ENCODE measurements around the gene MFSD11.
"Not testable (repeated sequence)": the region's sequence is repeated elsewhere in the genome, so short reads cannot be mapped to it uniquely, and the experiment has no call there.

The MFSD11 gene

GRCh38 chr17:76709077-76709950 is 28.6 kb upstream of the MFSD11 start:
- no peak for DNase-seq

- not testable (repeated sequence) for DNase-seq
These were observed 27.7 kb upstream of the MFSD11 start for GRCh38 chr17:76709951-76710862.

- no peak for DNase-seq
These were observed 26.9 kb upstream of the MFSD11 start, which contains the start of gene MXRA7 for GRCh38 chr17:76710863-76711611. TSS of gene MXRA7 (minus strand) at chr17:76710965. CDS start at chr17:76710946, 19 bp downstream.

- DNase-seq: not testable (repeated sequence)
These were observed 25.6 kb upstream of the MFSD11 start for GRCh38 chr17:76712321-76712720.

GRCh38 chr17:76713765-76714164 is 24.2 kb upstream of the MFSD11 start:
- no peak for DNase-seq

- DNase-seq: no peak
These were observed 23.6 kb upstream of the MFSD11 start for GRCh38 chr17:76714336-76714735.

- DNase-seq: peak; percentile 29
These were observed 23.0 kb upstream of the MFSD11 start for GRCh38 chr17:76714822-76715495.

- no peak for DNase-seq
These were observed 22.5 kb upstream of the MFSD11 start for GRCh38 chr17:76715496-76715830.

- no peak for DNase-seq
These were observed 21.6 kb upstream of the MFSD11 start for GRCh38 chr17:76716146-76716838.

GRCh38 chr17:76716839-76717215 is 21.1 kb upstream of the MFSD11 start:
- no peak for DNase-seq

- no peak for DNase-seq
These were observed 19.4 kb upstream of the MFSD11 start for GRCh38 chr17:76718516-76718915.

GRCh38 chr17:76720211-76720610 is 17.7 kb upstream of the MFSD11 start:
- DNase-seq: no peak

GRCh38 chr17:76720941-76721340 is 17.0 kb upstream of the MFSD11 start:
- no peak for DNase-seq

GRCh38 chr17:76721463-76721862 is 16.5 kb upstream of the MFSD11 start:
- DNase-seq: no peak

GRCh38 chr17:76722279-76722678 is 15.6 kb upstream of the MFSD11 start:
- no peak for DNase-seq

GRCh38 chr17:76722977-76723376 is 14.9 kb upstream of the MFSD11 start:
- not testable (repeated sequence) for DNase-seq

GRCh38 chr17:76723812-76724211 is 14.1 kb upstream of the MFSD11 start:
- no peak for DNase-seq

- peak; percentile 70 for DNase-seq
These were observed 12.2 kb upstream of the MFSD11 start for GRCh38 chr17:76725580-76726230.

- DNase-seq: peak; percentile 96
These were observed 11.6 kb upstream of the MFSD11 start, which contains the start of gene JMJD6 for GRCh38 chr17:76726231-76726775. TSS of gene JMJD6 (minus strand) at chr17:76726606. CDS start at chr17:76726475, 131 bp downstream.

Data from NK-92 treated with Interleukin-12 subunit alpha and Interleukin-12 subunit beta, amount 100 ng/mL, for 24 hours (cell line).